Right forelimb (tissue), 1 donor: ENCODE measurements around the gene MYMX.
A peak's percentile ranks its signal among the peaks of the same experiment; 100 is the strongest.
"Not testable (repeated sequence)": the region's sequence is repeated elsewhere in the genome, so short reads cannot be mapped to it uniquely, and the experiment has no call there.

Experiments
- DNase-seq: peaks from one replicate; pipeline ENCODE4 v3.0.0-alpha.2; 2018

The MYMX gene

GRCh38 chr6:44220913-44221290 is 4.2 kb downstream of the MYMX start:
- DNase-seq: no peak

DNA sequence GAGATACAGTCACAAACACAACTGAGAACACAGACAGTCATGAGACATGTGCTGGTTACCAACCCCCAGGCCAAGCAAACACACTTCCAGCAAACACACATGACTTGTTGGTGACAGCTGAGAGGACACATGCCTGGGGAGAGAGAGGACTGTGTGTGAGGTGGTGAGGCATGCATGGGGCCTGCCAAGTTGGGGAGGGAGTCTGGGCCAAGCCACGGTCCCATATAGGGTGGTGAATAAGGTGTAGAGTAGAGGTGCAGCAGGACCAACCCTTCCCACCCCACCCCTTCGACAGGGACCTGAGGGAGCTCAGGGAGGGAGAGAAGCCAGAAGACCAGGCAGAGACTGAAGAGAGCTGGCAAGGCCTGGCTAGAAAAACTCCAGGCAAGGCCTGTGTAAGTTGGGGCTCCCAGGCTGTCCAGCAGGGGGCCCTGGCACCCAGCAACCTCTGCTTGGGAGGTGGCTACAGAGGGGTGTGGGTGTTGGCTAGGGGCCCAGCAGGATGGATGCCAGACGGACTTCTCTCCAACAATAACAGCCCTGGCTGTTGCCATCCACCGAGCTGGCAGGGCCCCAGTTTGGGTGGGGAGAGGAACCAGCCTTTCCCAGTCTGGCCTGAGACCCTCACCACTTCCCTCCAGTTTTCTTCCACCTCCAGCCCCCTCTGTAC is 4.7 kb downstream of the MYMX start:
- peak; percentile 93 for DNase-seq

- no peak for DNase-seq
These were observed 5.2 kb downstream of the MYMX start for GRCh38 chr6:44221961-44222335.

DNA sequence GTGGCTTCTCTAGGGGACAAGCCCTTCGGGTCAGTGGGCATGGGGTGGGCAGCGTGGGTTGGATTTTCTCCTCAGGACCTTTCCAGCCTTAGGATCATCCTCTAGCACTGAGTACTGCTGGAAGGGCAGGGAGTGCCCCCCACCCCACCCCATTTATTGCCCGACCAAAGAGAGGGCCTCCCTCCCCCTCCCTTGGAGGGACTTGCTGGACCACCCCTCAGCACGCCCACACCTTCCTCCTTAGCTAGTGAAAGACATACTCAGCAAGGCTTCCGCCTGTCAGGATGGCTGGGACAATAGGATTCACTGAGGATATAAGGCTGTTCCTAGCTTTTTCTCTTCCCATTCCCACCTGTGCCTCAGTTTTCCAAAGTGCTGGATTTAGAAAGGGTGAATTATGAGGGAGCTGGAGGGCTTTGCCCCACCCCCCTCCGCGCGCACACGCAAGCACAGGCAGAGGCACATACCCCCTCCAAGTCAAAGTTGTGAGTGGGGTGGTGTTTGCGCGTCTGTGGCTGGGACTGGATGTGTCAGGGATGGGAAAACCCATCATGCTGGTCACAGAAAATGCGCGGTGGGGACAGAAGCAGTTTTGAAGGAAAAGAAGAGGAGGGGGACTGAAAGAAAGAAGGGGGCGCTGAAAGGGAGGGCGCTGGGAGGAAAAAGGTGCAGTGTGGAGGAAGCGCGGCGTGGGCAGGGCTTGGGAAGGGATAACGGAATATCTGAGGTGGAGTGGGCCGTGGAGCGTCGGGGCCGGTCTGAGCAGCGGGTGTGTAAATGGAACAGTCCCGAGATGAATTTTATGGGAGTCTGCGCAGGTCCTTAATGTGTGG is 6.0 kb downstream of the MYMX start:
- no peak for DNase-seq

- peak; percentile 87 for DNase-seq
These were observed 6.7 kb downstream of the MYMX start, which contains the start of gene SLC29A1 for GRCh38 chr6:44223319-44224028. TSS of gene SLC29A1 (plus strand) at chr6:44223595. CDS start at chr6:44227314, 3,719 bp downstream.

DNA sequence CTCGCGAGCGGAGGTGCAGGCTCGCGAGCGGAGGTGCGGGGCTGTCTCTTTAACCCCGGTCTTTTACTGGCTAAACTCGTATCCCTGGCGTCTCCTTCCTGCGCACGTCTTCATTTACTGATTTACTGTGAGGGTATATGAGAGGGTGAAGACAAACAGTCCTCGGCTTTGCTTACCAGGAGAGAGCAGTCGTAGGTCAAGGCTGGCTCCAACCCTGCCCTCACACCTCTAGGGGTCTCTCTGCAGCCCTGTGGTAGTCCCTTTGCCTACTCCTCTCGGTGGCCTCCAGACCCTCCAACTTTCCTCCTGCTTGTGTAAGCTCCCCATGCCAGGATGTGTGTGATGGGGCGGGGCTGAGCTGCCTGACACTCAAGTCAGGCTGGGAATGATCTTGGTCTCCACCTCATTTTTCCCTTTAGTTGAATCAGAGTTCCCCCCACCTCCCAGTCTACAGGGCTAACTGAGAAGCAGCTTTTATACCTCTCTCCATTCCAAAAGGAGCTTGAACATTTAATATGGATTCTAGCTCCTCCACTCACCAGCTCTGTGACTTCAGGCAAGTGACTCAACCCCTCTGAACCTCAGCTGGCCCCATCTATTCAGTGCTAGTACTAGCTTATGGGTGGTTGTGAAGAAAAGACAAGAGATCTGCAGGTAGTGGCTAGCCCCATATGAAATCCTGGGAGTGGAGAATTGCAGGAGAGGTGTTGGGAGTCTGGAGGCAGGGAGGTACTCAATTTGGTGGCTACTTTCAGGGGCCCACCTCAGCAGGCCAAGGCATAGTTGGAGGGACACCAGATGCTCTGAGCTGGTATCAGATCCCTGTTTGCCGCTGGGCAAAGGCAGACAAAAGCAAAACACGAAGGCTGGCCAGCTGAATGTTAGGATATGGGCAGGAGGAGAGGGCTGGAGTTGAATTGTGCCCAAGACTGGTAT is 7.6 kb downstream of the MYMX start:
- DNase-seq: no peak

GRCh38 chr6:44224965-44225305 is 8.2 kb downstream of the MYMX start:
- no peak for DNase-seq

DNA sequence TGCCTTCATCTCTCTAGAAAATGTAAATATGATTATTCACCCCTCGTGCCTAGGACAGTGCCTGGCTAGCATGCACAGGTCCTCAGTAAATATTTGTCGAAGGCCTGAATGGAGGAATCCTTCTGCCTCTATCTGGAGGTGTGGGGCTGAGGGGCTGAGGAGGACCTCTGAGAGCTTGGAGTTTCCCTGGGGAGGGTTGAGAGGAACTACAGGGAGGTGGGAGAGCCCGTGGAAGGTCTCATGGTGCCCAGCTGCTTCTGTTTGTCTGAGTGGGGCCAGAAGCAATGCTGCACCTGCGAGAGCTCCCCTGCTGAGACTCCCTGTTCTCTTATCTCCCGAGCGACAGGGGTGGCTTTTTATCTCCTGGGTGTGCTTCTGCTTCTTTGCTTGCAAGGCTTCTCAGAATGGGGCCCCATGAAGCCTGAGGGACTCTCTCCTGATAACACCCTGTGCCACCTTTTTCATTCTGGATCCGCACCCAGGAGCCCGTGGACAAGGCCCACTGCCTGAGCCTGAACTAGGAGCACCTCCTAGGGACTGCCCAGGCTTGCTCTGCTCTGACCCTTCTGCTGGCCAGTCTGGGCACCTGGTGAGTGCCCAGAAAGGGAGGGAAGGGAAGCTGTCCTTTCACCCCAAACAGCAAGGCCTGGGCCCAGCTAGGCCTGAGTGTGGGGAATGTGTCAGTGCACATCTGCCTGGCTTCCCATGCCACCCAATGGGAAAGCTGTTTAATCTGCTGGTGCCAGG is 9.0 kb downstream of the MYMX start:
- DNase-seq: no peak

DNA sequence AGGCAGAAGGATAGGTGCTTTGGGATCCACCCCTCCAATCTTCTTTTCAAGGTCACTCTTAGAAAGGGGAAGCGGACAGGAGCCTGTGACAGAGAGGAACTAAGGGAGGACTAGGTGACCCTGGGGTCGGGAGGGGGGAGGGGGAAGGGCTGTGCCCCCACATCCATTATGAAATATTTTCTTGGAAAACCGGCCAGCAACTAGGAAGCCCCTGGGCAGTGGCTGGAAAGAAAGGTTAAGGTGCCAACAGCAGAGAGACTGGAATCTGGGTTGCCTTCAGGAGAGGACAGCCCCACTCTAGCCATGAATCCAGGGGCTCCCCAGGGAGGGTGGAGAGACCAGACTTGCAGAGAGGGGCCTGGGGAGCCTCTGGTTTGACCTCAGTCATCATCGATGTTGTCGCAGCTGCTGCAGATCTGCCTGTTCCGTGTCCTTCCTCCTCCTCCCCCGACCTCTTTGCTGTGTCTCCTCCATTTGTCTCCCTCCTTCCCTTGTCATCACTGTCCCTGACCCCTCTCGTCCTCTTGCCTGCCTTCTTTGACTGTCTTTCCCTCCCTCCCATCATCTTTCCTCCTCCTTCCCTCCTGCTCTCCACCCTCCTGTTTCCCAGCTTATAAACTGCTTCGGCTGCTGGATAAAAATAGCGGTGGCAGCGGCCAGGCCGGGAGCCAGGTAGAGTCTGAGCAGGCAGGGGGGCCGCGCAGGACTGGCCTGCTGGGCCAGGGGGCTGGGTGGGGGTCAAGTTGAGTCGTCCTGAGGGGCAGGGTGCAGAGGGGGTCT is 9.8 kb downstream of the MYMX start:
- no peak for DNase-seq

DNA sequence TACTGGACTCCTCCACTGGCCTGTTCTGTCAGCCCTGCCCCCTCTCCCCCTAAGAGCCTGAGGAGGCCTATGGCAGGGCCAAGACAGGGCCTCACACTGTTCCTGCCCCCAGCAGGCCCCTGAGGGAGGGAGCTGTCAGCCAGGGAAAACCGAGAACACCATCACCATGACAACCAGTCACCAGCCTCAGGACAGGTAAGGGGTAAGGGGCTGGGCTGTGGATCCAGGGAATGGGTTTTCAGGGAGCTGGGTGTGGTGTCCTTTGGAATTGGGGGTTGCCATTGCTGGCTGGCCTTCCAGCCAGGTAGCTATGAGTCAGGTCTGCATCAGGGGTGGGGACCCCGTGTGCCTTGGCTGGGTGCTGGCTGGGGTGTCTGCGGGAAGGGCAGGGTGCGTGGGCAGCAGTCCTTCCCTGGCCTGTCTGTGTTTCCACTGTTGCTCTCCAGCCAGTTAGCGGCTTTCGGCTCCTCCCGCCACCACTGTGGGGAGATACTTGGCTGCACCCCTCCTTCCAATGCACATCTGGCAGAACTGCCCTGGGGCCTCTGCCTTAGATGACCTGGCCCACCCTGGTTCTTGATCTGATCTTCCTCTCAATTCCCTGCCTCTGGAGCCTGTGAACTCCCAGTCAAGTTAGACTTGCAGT is 10.5 kb downstream of the MYMX start:
- no peak for DNase-seq

GRCh38 chr6:44228031-44228430 is 11.3 kb downstream of the MYMX start:
- DNase-seq: no peak

- DNase-seq: no peak
These were observed 11.7 kb downstream of the MYMX start for GRCh38 chr6:44228433-44228832.

GRCh38 chr6:44228836-44229235 is 12.1 kb downstream of the MYMX start:
- DNase-seq: no peak

DNA sequence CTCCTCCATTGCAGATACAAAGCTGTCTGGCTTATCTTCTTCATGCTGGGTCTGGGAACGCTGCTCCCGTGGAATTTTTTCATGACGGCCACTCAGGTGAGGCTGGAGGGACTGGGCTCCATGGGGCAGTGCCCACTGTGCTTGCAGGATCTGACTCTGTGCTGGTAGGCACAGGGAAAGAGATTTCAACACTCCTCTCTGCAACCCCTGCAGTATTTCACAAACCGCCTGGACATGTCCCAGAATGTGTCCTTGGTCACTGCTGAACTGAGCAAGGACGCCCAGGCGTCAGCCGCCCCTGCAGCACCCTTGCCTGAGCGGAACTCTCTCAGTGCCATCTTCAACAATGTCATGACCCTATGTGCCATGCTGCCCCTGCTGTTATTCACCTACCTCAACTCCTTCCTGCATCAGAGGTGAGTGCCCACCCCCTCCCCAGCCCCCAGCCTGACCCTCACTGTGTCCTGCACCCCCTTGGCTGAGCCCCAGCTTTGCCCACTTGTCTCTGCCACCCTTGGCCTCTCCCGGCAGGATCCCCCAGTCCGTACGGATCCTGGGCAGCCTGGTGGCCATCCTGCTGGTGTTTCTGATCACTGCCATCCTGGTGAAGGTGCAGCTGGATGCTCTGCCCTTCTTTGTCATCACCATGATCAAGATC is 12.8 kb downstream of the MYMX start:
- DNase-seq: no peak

DNA sequence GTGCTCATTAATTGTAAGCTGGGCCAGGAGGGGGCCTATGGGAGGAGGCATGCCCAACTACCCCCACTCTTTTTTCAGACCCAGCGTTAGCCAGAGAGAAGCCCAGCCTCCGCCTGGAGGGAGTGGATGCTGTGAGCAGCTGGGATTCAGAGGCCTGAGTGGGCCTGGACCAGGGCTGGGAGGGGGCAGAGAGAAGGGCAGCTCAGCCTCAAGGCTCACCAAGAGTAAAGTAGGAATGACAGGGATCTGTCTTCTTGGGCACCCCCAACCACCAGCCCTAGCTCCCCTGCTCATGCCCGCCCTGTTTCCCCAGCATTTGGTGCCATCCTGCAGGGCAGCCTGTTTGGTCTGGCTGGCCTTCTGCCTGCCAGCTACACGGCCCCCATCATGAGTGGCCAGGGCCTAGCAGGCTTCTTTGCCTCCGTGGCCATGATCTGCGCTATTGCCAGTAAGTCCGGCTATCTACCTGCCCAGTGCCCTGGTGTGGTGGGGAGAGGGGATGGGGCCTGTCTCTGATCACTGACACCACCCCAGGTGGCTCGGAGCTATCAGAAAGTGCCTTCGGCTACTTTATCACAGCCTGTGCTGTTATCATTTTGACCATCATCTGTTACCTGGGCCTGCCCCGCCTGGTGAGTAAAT is 13.4 kb downstream of the MYMX start:
- no peak for DNase-seq

- DNase-seq: not testable (repeated sequence)
These were observed 14.7 kb downstream of the MYMX start for GRCh38 chr6:44231426-44231825.

DNA sequence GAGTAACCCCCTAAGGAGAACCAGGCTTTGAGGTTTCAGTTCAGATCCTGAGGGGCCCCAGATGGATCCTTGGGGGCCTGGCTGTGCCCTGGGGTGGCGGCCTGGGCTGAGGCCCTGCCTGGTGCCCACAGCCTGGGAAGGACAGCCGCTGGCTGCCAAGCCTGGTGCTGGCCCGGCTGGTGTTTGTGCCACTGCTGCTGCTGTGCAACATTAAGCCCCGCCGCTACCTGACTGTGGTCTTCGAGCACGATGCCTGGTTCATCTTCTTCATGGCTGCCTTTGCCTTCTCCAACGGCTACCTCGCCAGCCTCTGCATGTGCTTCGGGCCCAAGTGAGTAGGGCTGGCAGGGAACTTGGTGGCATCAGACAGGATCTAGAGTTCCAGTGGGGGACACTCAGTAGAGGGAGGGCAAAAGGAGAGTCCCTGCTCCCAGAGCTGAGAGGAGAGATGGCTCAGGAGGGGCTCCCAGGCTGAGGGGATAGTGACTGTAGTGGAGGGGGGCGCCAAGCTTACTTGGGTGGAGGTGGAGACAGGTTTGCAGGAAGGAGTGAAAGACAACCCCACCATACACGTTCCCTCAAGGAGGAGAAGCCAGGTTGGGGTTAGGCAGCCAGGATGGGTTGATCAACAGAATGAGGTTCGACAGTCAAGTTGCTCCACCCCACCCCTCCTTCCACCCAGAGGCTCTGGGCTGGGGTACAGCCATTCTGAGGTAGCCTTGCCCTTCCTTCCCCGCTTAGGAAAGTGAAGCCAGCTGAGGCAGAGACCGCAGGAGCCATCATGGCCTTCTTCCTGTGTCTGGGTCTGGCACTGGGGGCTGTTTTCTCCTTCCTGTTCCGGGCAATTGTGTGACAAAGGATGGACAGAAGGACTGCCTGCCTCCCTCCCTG is 16.2 kb downstream of the MYMX start:
- DNase-seq: no peak

DNA sequence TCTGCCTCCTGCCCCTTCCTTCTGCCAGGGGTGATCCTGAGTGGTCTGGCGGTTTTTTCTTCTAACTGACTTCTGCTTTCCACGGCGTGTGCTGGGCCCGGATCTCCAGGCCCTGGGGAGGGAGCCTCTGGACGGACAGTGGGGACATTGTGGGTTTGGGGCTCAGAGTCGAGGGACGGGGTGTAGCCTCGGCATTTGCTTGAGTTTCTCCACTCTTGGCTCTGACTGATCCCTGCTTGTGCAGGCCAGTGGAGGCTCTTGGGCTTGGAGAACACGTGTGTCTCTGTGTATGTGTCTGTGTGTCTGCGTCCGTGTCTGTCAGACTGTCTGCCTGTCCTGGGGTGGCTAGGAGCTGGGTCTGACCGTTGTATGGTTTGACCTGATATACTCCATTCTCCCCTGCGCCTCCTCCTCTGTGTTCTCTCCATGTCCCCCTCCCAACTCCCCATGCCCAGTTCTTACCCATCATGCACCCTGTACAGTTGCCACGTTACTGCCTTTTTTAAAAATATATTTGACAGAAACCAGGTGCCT is 16.9 kb downstream of the MYMX start:
- no peak for DNase-seq
